ENCODE results near the gene MIXL1. TPM values are rescaled to one million over a fixed set of nuclear protein-coding genes. Genes with fewer than 3 reads are reported as not detected.

Gene MIXL1
- 4.7 TPM for polyA plus RNA-seq (2013, experiment 1 of 2)
- polyA plus RNA-seq (2013, experiment 2 of 2): 2.9 TPM

GRCh38 chr1:226223157-226223785 lies at the start of gene MIXL1:
TSS of gene MIXL1 (plus strand) at chr1:226223664. CDS start at chr1:226223682, 18 bp downstream.
- 1 to 2% methylated on average over 42 to 62 of the region's 62 CpGs for WGBS, 2 experiments (ENCODE audit: insufficient coverage in 2 of 2)
- Histone ChIP-seq H3K9me3 (ENCODE audit: control insufficient read depth, low read length) (no peaks in the 10 kb centered on the region), H3K27ac (ENCODE audit: low read depth, low read length, severe bottlenecking) (no peak within 1 kb of the TSS), H3K36me3 (ENCODE audit: control insufficient read depth, insufficient read depth, low read length) (no peaks in the 10 kb centered on the region), H3K4me1 (ENCODE audit: control insufficient read depth, insufficient read depth, low read length, poor library complexity, severe bottlenecking) (peaks cover 12% of the 10 kb centered on the region), H3K4me3 (ENCODE audit: extremely low read depth, insufficient read depth, low read length, poor library complexity, severe bottlenecking) (peak within 1 kb of the TSS; percentile 53)

DNA sequence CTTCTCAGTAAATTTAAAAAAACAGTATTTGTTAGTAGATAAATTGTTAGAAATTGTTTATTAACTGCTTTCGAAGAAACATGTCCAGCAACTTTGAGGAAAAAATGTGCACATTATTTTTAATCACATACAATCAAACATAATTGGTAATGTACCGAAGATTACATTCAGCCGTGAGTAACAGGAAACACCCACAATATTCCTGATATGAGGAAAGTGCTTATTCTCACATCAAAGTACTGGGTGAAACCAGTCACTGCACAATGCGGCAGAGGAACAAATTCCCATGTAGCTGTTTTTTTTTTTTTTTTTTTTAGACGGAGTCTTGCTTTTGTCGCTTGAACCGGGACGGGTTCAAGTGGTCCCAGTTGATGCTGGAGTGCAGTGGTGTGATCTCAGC lies 46.6 kb upstream of the MIXL1 start:
- H3K27ac ChIP-seq (ENCODE audit: low read depth, low read length, severe bottlenecking): no peak overlapping the region
- peaks cover 3% of the 10 kb centered on the region for H3K4me1 ChIP-seq (ENCODE audit: control insufficient read depth, insufficient read depth, low read length, poor library complexity, severe bottlenecking)
- 86 to 100% methylated on average over 3 to 4 of the region's 8 CpGs for WGBS, 2 experiments (ENCODE audit: insufficient coverage in 2 of 2)
- no peak overlapping the region for H3K4me3 ChIP-seq (ENCODE audit: extremely low read depth, insufficient read depth, low read length, poor library complexity, severe bottlenecking)
- peaks cover 61% of the 10 kb centered on the region for H3K36me3 ChIP-seq (ENCODE audit: control insufficient read depth, insufficient read depth, low read length)
- H3K9me3 ChIP-seq (ENCODE audit: control insufficient read depth, low read length): no peaks in the 10 kb centered on the region

DNA sequence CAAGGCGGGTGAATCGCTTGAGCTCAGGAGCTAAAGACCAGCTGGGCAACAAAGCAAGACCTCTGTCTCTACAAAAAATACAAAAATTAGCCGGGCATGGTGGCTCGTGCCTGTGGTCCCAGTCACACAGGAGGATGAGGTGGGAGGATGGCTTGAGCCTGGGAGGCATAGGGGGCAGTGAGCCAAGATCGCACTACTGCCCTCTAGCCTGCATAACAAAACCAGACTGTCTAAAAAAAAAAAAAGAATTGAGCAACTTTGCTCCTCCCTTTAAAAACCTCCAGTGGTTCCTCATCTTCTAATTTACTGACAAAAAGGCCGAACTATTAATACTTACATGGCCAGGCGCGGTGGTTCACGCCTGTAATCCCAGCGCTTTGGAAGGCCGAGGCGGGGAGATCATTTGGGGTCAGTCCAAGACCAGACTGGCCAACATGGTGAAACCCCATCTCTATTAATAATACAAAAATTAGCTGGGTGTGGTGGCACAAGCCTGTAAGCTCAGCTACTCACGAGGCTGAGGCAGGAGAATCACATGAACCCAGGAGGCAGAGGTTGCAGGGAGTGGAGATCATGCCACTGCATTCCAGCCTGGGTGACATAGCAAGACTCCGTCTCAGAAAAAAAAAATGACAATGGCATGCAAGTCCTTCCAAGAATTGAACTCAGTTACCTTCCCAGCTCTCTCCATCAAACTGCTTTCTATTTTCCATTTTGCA lies 41.3 kb upstream of the MIXL1 start:
- WGBS, 2 experiments (ENCODE audit: insufficient coverage in 2 of 2): 80 to 88% methylated on average over 8 of the region's 14 CpGs
- peak overlapping the region; percentile 8 for H3K27ac ChIP-seq (ENCODE audit: low read depth, low read length, severe bottlenecking)

DNA sequence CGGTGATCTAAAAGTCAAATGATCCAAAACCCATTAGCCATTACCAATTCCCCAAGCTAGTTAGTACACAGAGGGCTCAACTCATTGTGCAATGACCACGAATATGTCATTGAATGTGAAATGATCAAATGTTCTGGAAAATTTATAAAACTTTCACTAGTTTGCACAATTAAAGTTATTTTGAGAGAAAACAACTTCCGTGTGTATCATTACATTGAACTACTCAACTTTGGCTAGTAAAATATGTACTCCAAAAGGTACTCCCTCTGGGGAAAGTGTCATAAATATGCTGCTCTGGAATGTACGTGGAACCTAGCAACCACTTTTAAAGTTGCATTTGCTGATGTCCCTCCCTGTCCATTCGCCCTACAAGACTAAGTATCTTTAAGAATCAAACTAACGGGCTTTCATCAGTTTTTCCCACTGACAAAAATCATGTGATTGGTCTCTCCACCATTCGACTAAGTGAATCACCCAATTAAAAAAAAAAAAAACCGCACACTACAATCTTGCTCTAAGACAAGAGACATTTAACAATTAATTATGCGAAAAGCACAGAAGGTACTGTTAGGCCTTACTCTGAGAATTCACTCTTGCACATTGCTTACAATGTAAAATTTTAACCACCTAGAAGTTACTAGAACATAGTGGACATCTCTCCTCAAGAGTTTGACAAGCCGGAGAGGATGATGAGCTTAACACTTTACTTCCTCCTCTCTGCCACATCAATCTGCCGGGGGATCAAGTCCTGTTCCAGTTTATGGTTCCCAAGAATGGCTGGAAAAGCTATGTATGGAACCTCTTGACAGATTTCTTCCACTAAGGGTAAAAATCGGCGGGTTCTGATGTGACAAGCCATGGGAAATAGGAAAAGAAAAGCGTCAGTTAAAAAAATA lies 38.1 kb upstream of the MIXL1 start:
- Histone ChIP-seq H3K27ac (ENCODE audit: low read depth, low read length, severe bottlenecking) (peak overlapping the region; percentile 93), H3K36me3 (ENCODE audit: control insufficient read depth, insufficient read depth, low read length) (peaks cover 24% of the 10 kb centered on the region), H3K9me3 (ENCODE audit: control insufficient read depth, low read length) (no peaks in the 10 kb centered on the region), H3K4me1 (ENCODE audit: control insufficient read depth, insufficient read depth, low read length, poor library complexity, severe bottlenecking) (peaks cover 17% of the 10 kb centered on the region), H3K4me3 (ENCODE audit: extremely low read depth, insufficient read depth, low read length, poor library complexity, severe bottlenecking) (peak overlapping the region; percentile 83)
- 80 to 89% methylated on average over 5 to 7 of the region's 14 CpGs for WGBS, 2 experiments (ENCODE audit: insufficient coverage in 2 of 2)

More for the DNA sequence above, 41.3 kb upstream of the MIXL1 start:
- no peaks in the 10 kb centered on the region for H3K9me3 ChIP-seq (ENCODE audit: control insufficient read depth, low read length)
- H3K4me1 ChIP-seq (ENCODE audit: control insufficient read depth, insufficient read depth, low read length, poor library complexity, severe bottlenecking): peaks cover 17% of the 10 kb centered on the region
- no peak overlapping the region for H3K4me3 ChIP-seq (ENCODE audit: extremely low read depth, insufficient read depth, low read length, poor library complexity, severe bottlenecking)
- H3K36me3 ChIP-seq (ENCODE audit: control insufficient read depth, insufficient read depth, low read length): peaks cover 53% of the 10 kb centered on the region

- H3K27ac ChIP-seq (ENCODE audit: low read depth, low read length, severe bottlenecking): peak within 1 kb of the TSS; percentile 93
- peaks cover 17% of the 10 kb centered on the region for H3K4me1 ChIP-seq (ENCODE audit: control insufficient read depth, insufficient read depth, low read length, poor library complexity, severe bottlenecking)
- peak within 1 kb of the TSS; percentile 83 for H3K4me3 ChIP-seq (ENCODE audit: extremely low read depth, insufficient read depth, low read length, poor library complexity, severe bottlenecking)
- H3K9me3 ChIP-seq (ENCODE audit: control insufficient read depth, low read length): no peaks in the 10 kb centered on the region
- H3K36me3 ChIP-seq (ENCODE audit: control insufficient read depth, insufficient read depth, low read length): peaks cover 15% of the 10 kb centered on the region
- 0% methylated on average over 49 to 64 of the region's 75 CpGs for WGBS, 2 experiments (ENCODE audit: insufficient coverage in 2 of 2)
These were observed 37.1 kb upstream of the MIXL1 start, which contains the start of gene ACBD3 for GRCh38 chr1:226186124-226187018. TSS of gene ACBD3 (minus strand) at chr1:226186741. CDS start at chr1:226186675, 66 bp downstream.

- H3K27ac ChIP-seq (ENCODE audit: low read depth, low read length, severe bottlenecking): peak overlapping the region; percentile 93
- WGBS, 2 experiments (ENCODE audit: insufficient coverage in 2 of 2): 0 to 15% methylated on average over 6 to 10 of the region's 10 CpGs
- no peaks in the 10 kb centered on the region for H3K9me3 ChIP-seq (ENCODE audit: control insufficient read depth, low read length)
- H3K4me3 ChIP-seq (ENCODE audit: extremely low read depth, insufficient read depth, low read length, poor library complexity, severe bottlenecking): peak overlapping the region; percentile 83
- peaks cover 13% of the 10 kb centered on the region for H3K4me1 ChIP-seq (ENCODE audit: control insufficient read depth, insufficient read depth, low read length, poor library complexity, severe bottlenecking)
- peaks cover 9% of the 10 kb centered on the region for H3K36me3 ChIP-seq (ENCODE audit: control insufficient read depth, insufficient read depth, low read length)
These were observed 36.5 kb upstream of the MIXL1 start for GRCh38 chr1:226187019-226187322.

DNA sequence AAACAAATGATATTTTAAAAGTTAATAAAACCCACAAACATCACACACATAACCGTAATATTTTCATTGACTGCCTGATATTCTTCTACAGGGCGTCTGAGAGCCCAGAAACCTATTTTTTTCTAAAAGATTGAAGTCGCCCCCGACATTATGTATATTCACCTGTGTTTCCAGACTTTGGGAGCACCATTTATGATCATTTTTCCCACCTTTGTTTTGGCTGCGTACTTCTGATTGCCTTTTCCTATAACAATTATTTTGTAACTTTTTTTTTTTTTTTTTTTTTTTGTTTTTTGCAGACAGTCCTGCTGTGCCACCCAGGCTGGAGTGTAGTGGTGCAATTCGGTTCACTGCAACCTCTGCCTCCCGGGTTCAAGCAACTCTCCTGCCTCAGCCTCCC lies 36.1 kb upstream of the MIXL1 start:
- H3K9me3 ChIP-seq (ENCODE audit: control insufficient read depth, low read length): no peaks in the 10 kb centered on the region
- H3K27ac ChIP-seq (ENCODE audit: low read depth, low read length, severe bottlenecking): no peak overlapping the region
- WGBS, 2 experiments (ENCODE audit: insufficient coverage in 2 of 2): 93 to 96% methylated on average over 4 to 5 of the region's 7 CpGs
- peak overlapping the region; percentile 83 for H3K4me3 ChIP-seq (ENCODE audit: extremely low read depth, insufficient read depth, low read length, poor library complexity, severe bottlenecking)
- peaks cover 6% of the 10 kb centered on the region for H3K36me3 ChIP-seq (ENCODE audit: control insufficient read depth, insufficient read depth, low read length)
- peaks cover 9% of the 10 kb centered on the region for H3K4me1 ChIP-seq (ENCODE audit: control insufficient read depth, insufficient read depth, low read length, poor library complexity, severe bottlenecking)

DNA sequence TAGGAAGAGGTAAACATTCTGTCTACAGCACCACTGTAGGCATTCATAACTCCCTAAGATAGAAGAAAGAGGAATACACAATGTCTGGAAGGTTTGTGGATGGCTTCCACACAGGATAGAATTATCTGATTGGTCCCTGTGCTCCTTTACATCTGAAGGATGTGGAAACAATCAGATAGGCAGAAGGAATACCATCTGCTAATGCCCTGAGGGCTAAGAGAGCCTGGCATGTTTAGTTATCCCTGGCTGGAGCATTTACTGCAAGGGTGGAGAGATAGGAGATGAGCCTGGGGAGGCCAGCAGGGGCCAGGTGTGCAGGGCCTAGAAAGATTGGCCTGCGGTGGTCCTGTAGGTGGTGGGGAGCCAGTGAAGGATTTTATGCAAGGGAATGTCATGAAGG lies 28.3 kb upstream of the MIXL1 start:
- no peaks in the 10 kb centered on the region for H3K9me3 ChIP-seq (ENCODE audit: control insufficient read depth, low read length)
- no peak overlapping the region for H3K27ac ChIP-seq (ENCODE audit: low read depth, low read length, severe bottlenecking)
- no peaks in the 10 kb centered on the region for H3K4me1 ChIP-seq (ENCODE audit: control insufficient read depth, insufficient read depth, low read length, poor library complexity, severe bottlenecking)
- 86 to 100% methylated on average over 1 of the region's 1 CpG for WGBS, 2 experiments (ENCODE audit: insufficient coverage in 2 of 2)
- H3K4me3 ChIP-seq (ENCODE audit: extremely low read depth, insufficient read depth, low read length, poor library complexity, severe bottlenecking): no peak overlapping the region
- no peaks in the 10 kb centered on the region for H3K36me3 ChIP-seq (ENCODE audit: control insufficient read depth, insufficient read depth, low read length)

DNA sequence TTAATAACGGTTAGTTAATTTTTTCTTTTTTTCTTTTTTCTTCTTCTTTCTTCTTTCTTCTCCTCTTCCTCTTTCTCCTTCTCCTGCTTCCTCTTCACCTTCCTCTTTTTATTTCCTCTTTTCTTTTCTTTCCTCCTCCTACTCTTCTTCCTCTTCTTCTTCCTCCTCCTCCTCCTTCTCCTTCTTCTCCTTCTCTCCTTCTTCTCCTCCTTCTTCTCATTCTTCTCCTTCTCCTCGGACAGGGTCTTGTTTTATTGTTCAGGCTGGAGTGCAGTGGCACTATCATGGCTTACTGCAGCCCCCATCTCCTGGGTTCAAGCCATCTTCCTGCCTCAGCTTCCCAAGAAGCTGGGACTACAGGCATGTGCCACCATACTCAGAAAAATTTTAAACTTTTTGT lies 23.5 kb upstream of the MIXL1 start:
- Histone ChIP-seq H3K4me1 (ENCODE audit: control insufficient read depth, insufficient read depth, low read length, poor library complexity, severe bottlenecking) (no peaks in the 10 kb centered on the region), H3K27ac (ENCODE audit: low read depth, low read length, severe bottlenecking) (no peak overlapping the region), H3K4me3 (ENCODE audit: extremely low read depth, insufficient read depth, low read length, poor library complexity, severe bottlenecking) (no peak overlapping the region), H3K9me3 (ENCODE audit: control insufficient read depth, low read length) (no peaks in the 10 kb centered on the region), H3K36me3 (ENCODE audit: control insufficient read depth, insufficient read depth, low read length) (no peaks in the 10 kb centered on the region)
- whole genome bisulfite sequencing, 2 experiments (ENCODE audit: insufficient coverage in 2 of 2): 88 to 90% methylated on average over 1 to 2 of the region's 2 CpGs

Measured in mesodermal cell (in vitro differentiated cells).